Lower leg skin (tissue), 3 donors: ENCODE results near the gene ZNF398.

ENCODE experiments used
- POLR2A ChIP-seq, 2 donors: fragments of 450-650 bp; IDR thresholded peaks; one replicate each; pipeline ENCODE4 v1.6.1; 2016 to 2017; ENCODE audit warnings: antibody characterized with exemption in 2 of 2, mild to moderate bottlenecking in 1 of 2, moderate library complexity in 1 of 2
- TF ChIP-seq, protein P1 (sequence below), 3 donors: fragments of 450-650 bp; IDR thresholded peaks; one replicate each; pipeline ENCODE4 v1.5.1; 2016; ENCODE audit warnings: antibody characterized with exemption in 3 of 3, mild to moderate bottlenecking in 3 of 3, moderate library complexity in 2 of 3

DNA sequence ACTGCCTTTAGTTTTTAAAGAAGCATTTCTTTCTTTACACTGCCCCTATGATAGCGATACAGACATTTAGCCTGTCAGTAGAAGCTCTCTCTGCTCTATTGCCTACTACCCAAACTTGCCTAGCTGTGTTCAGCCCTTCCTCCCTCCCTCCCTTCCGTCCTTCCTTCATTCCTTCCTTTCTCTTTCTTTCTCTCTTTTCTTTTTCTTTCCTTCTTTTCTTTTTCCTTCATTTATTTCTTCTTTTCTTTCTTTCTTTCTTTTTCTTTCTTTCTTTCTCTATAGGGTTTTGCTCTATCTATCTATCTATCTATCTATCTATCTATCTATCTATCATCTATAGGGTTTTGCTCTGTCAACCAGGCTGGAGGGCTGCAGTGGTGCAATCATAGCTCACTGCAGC, 85.1 kb downstream of the ZNF398 start:
- TF ChIP-seq, protein P1, sequence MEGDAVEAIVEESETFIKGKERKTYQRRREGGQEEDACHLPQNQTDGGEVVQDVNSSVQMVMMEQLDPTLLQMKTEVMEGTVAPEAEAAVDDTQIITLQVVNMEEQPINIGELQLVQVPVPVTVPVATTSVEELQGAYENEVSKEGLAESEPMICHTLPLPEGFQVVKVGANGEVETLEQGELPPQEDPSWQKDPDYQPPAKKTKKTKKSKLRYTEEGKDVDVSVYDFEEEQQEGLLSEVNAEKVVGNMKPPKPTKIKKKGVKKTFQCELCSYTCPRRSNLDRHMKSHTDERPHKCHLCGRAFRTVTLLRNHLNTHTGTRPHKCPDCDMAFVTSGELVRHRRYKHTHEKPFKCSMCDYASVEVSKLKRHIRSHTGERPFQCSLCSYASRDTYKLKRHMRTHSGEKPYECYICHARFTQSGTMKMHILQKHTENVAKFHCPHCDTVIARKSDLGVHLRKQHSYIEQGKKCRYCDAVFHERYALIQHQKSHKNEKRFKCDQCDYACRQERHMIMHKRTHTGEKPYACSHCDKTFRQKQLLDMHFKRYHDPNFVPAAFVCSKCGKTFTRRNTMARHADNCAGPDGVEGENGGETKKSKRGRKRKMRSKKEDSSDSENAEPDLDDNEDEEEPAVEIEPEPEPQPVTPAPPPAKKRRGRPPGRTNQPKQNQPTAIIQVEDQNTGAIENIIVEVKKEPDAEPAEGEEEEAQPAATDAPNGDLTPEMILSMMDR (IDR thresholded peaks at IDR 0.05): no peak
- TF ChIP-seq POLR2A (IDR thresholded peaks at IDR 0.05): no peak
